ENCODE data around the gene HIVEP1. TPM values are rescaled to one million over a fixed set of nuclear protein-coding genes. Genes with fewer than 3 reads are reported as not detected.

Gene HIVEP1
- total RNA-seq, 2 donors from 2014 or later: 33.6 to 35.1 TPM

DNA sequence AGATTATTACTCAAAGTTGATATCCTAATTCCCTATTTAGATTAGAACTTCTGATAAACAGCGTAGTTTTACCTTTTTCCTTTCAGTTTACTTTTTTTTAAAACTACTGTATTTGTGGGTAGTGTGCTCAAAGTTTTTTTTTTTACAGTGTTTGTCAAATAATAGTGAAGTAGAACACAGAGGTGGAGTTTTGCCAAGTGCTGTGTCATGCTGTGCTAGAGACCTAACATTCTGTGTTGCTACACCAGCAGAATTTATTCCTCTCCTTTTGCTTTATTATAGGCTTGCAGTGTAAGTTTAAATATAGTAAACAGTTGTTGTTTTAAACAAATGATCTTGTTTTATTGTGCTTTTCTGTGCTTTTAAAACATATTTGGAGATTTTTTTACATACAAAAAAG, 125.4 kb downstream of the HIVEP1 start:
- Histone ChIP-seq H3K4me3 (ENCODE audit: low read length) (no peak overlapping the region), H3K27me3 (ENCODE audit: control insufficient read depth, insufficient read depth, low read length, poor library complexity, severe bottlenecking) (no peaks in the 10 kb centered on the region), H3K4me1 (ENCODE audit: control insufficient read depth, insufficient read depth, low read length) (no peaks in the 10 kb centered on the region), H3K27ac (ENCODE audit: low read depth, low read length) (no peak overlapping the region), H3K9ac (ENCODE audit: extremely low read depth, low read length, poor library complexity, severe bottlenecking) (no peak overlapping the region), H3K36me3 (ENCODE audit: control insufficient read depth, insufficient read depth, low read length) (peaks cover 70% of the 10 kb centered on the region), H3K9me3 (ENCODE audit: control insufficient read depth, low read length) (peaks cover 32% of the 10 kb centered on the region)
- Mint-ChIP-seq H3K4me1 (no peaks in the 10 kb centered on the region), H3K27ac (no peak overlapping the region), H3K9me3 (peaks cover 42% of the 10 kb centered on the region), H3K27me3 (ENCODE audit: insufficient read depth) (no peaks in the 10 kb centered on the region), H3K4me3 (no peak overlapping the region), H3K36me3 (ENCODE audit: low read depth) (peaks cover 81% of the 10 kb centered on the region)
- WGBS, 2 experiments (ENCODE audit: insufficient coverage in 1 of 2, insufficient read length in 1 of 2): 100% methylated on average over 1 of the region's 1 CpG; no CpG with 5 or more reads in 1 of the 2 experiments
- DNase-seq: no peak
- TF ChIP-seq, protein P1, sequence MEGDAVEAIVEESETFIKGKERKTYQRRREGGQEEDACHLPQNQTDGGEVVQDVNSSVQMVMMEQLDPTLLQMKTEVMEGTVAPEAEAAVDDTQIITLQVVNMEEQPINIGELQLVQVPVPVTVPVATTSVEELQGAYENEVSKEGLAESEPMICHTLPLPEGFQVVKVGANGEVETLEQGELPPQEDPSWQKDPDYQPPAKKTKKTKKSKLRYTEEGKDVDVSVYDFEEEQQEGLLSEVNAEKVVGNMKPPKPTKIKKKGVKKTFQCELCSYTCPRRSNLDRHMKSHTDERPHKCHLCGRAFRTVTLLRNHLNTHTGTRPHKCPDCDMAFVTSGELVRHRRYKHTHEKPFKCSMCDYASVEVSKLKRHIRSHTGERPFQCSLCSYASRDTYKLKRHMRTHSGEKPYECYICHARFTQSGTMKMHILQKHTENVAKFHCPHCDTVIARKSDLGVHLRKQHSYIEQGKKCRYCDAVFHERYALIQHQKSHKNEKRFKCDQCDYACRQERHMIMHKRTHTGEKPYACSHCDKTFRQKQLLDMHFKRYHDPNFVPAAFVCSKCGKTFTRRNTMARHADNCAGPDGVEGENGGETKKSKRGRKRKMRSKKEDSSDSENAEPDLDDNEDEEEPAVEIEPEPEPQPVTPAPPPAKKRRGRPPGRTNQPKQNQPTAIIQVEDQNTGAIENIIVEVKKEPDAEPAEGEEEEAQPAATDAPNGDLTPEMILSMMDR (conservative IDR thresholded peaks at IDR 0.05): no peak

DNA sequence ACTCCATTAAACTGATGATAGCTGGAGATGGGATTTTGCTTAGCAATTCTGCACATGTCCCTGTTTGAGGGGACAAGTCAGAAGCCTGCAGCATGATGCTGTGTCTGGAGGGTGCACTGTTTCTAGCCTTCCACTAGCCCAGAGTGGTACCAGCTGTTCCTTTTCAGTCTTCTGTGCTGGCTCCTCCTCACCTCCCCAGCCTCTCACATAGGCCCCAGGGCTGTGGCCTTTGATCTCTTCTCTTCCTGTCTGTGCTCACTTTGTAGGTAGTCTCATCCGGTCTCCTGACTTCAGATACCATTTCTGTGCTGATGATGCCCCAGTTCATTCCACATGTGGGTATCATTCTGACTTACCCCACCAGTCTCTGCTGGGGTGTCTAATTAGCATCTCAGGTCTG, 126.3 kb downstream of the HIVEP1 start:
- H3K4me3 Mint-ChIP-seq: no peak overlapping the region
- peaks cover 77% of the 10 kb centered on the region for H3K36me3 Mint-ChIP-seq (ENCODE audit: low read depth)
- TF ChIP-seq, protein P1 (conservative IDR thresholded peaks at IDR 0.05): no peak
- 98 to 100% methylated on average over 1 of the region's 1 CpG for WGBS, 2 experiments (ENCODE audit: insufficient coverage in 1 of 2, insufficient read length in 1 of 2)
- Histone ChIP-seq H3K4me3 (ENCODE audit: low read length) (peak overlapping the region; percentile 28), H3K36me3 (ENCODE audit: control insufficient read depth, insufficient read depth, low read length) (peaks cover 65% of the 10 kb centered on the region), H3K9ac (ENCODE audit: extremely low read depth, low read length, poor library complexity, severe bottlenecking) (no peak overlapping the region), H3K27ac (ENCODE audit: low read depth, low read length) (no peak overlapping the region), H3K27me3 (ENCODE audit: control insufficient read depth, insufficient read depth, low read length, poor library complexity, severe bottlenecking) (no peaks in the 10 kb centered on the region), H3K9me3 (ENCODE audit: control insufficient read depth, low read length) (peaks cover 32% of the 10 kb centered on the region), H3K4me1 (ENCODE audit: control insufficient read depth, insufficient read depth, low read length) (no peaks in the 10 kb centered on the region)
- H3K27me3 Mint-ChIP-seq (ENCODE audit: insufficient read depth): no peaks in the 10 kb centered on the region
- H3K9me3 Mint-ChIP-seq: peaks cover 47% of the 10 kb centered on the region
- no peak overlapping the region for H3K27ac Mint-ChIP-seq
- H3K4me1 Mint-ChIP-seq: no peaks in the 10 kb centered on the region
- DNase-seq: no peak

DNA sequence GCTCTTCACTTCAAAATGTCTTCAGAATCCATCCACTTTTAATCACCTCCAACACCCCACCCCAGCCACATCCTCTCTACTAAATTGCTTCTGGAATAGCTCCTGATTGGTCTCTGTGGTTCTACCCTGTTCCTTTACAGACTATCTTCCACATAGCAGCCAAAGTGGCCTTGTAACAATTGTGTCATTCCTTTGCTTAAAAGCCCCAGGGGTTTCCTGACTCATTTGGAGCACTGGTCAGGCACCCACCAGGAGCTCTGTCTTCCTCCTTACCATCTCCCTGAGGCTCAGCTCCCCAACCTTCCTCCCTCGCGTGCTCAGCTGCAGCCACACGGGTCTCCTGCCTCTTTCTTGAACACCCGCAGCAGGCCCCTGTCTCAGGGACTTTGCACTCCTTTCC, 126.8 kb downstream of the HIVEP1 start:
- Mint-ChIP-seq H3K27me3 (ENCODE audit: insufficient read depth) (no peaks in the 10 kb centered on the region), H3K4me3 (no peak overlapping the region), H3K27ac (no peak overlapping the region), H3K4me1 (no peaks in the 10 kb centered on the region), H3K9me3 (peaks cover 53% of the 10 kb centered on the region), H3K36me3 (ENCODE audit: low read depth) (peaks cover 79% of the 10 kb centered on the region)
- H3K4me3 ChIP-seq (ENCODE audit: low read length): peak overlapping the region; percentile 28
- no peak overlapping the region for H3K27ac ChIP-seq (ENCODE audit: low read depth, low read length)
- no peaks in the 10 kb centered on the region for H3K4me1 ChIP-seq (ENCODE audit: control insufficient read depth, insufficient read depth, low read length)
- TF ChIP-seq, protein P1 (conservative IDR thresholded peaks at IDR 0.05): no peak
- peaks cover 32% of the 10 kb centered on the region for H3K9me3 ChIP-seq (ENCODE audit: control insufficient read depth, low read length)
- WGBS, 2 experiments (ENCODE audit: insufficient coverage in 1 of 2, insufficient read length in 1 of 2): 96 to 100% methylated on average over 2 to 4 of the region's 4 CpGs
- DNase-seq: no peak
- no peaks in the 10 kb centered on the region for H3K27me3 ChIP-seq (ENCODE audit: control insufficient read depth, insufficient read depth, low read length, poor library complexity, severe bottlenecking)
- H3K9ac ChIP-seq (ENCODE audit: extremely low read depth, low read length, poor library complexity, severe bottlenecking): no peak overlapping the region
- H3K36me3 ChIP-seq (ENCODE audit: control insufficient read depth, insufficient read depth, low read length): peaks cover 62% of the 10 kb centered on the region

Data from endodermal cell (in vitro differentiated cells).